GM12891 (cell line): ENCODE results near the gene MYO9A.

Experiments used
- POLR2A ChIP-seq: IDR thresholded peaks from 2 replicates; pipeline ENCODE4 v1.6.1; 2011; ENCODE audit warnings: low read depth, low read length, control low read depth
- SPI1 ChIP-seq: IDR thresholded peaks from 2 replicates; pipeline ENCODE4 v1.6.1; 2011; ENCODE audit warnings: low read depth, low read length, control low read depth

DNA sequence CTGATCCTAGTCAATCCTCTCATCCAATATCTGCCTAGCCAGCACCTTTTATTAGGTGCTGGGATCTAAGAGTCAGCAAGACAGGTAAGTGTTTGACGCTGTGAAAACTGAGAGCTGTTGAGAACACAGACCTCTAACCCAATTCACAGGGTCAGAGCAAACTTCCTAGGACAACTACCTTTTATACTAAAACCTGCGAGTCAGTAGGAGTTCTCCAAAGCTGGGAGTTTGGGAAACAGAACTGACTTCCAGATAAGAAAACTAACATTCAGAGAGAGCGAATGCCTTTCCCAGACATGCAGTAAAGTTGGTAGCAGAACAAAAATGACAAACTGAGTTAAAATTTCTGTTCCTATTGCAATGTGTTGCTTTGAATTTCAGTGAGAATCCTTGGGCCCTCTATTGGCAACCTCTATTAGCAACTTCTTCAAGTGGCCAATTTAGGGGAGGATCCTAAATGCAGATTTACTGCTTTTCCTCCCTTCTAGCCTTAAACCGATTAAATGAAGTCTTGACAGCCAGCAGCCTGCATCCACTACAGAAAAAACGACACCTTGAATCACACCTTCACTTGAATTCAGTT, 296.3 kb downstream of the MYO9A start:
- TF ChIP-seq SPI1 (no peak), POLR2A (no peak)
